Amygdala (tissue), 56 donors: Measurements from ENCODE around the gene CDC5L.

Experiments
- DNase-seq, 56 donors: peaks; one replicate each; lab custom pipeline; 2025; lab: John Stamatoyannopoulos, UW

Gene CDC5L

GRCh38 chr6:44472250-44472945, 84.9 kb downstream of the CDC5L start:
- DNase-seq = no peak

DNA sequence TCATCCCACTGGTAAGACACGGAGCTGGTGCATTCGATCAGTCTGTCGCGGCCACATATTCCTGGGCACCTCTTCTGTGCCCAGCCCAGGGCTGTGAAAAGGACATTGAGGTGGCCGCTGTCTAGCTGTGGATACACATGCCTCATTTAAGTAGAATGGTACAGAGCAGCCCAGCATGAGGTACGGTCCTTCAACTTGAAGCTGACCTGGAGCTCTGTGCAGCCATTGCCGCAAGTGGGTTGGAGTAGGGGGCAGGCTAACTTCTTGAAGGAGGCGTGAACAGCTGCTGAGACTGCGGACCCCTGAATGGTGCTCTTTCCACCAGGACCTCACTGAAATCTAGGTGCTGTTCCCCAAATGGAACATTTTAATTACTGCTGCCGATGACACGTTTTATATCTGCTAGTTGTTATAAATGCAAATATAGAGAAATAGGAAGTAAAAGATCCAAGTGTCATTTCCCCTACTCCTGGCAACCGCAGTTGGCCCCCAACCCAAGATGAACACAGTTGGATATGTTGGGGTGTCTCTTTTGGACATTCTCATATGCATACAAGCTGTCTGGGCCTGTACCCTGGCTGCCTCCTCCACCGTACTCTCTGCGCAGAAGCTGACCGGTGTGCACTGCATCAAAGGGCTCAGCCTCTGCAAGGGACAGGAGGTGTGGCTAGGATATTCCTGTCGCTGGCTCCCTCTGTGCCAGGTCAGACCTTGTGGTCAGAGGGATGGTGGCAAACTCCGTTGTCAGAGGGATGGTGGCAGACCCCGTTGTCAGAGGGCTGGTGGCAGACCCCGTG, 86.1 kb downstream of the CDC5L start:
- DNase-seq = no peak

DNA sequence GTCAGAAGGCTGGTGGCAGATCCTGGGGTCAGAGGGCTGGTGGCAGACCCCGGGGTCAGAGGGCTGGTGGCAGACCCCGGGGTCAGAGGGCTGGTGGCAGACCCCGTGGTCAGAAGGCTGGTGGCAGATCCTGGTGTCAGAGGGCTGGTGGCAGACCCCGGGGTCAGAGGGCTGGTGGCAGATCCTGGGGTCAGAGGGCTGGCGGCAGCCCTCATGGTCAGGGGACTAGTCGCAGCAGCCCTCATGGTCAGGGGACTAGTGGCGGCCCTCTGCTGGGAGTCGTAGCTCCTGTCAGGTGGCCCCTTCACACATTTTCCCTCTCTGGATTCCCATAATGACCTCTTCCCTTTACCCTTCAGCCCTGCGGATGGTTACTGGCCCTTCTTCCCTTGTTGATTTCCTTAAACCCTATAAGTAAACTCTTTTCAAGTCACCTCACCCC, 86.7 kb downstream of the CDC5L start:
- no peak for DNase-seq

DNA sequence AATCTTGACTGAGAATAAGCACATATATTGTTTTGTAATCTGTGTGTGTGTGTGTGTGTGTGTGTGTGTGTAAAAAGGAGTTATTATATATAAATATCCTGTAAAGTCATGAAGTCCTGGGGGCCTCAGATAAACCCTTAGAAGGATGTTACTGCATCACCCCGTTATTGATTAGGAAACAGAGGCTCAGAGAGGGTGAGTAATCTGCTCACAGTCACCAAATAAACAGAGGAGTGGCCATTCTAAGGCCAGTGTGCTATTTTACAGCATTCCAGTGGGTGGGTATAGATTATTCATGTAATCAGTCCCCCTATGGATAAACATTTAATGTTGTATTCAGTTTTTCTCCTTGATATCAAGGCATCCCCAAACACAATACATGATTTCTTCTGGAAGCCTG, 87.1 kb downstream of the CDC5L start:
- no peak for DNase-seq

DNA sequence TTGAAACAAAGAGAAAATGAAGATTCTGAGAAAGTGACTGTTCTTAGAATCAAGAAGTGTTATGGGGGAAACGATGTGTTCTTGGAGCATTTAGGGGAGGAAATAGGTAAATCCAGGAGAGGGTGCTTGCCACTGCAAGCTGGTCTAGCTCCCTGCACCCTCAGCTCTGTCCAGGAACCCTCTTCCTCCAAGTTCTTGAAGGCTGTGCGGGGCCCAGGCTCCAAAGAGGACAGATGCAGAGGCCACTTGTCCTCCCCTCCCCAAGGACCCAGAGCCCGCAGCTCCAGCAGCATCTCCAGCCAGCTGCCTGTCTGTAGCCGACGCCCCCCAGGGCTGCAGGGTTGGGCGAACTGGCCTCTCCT, 87.9 kb downstream of the CDC5L start:
- no peak for DNase-seq

GRCh38 chr6:44475779-44476434, 88.4 kb downstream of the CDC5L start:
- peak in 54 of 56 donors; percentile 15 to 83 (median 60) for DNase-seq

DNA sequence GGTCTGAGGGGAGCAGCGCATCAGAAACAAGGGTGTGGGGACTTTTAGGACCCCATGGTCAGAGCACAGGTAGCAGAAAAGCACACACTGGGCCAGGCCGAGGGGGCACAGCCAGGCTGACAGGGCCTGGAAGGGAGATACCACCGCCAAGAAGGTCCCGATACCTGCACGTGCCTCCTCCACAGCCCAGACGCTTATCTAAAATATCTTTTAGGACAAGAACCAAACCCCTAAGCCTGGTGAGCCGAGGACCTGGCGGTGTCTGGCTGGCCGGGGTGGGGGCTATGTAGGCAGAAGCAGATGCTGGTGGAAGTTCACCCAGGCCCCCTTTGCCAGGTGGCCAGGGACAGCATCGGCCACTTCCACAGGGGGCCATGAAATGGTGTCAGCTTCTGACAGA, 89.3 kb downstream of the CDC5L start:
- no peak for DNase-seq

GRCh38 chr6:44477293-44477894, 89.9 kb downstream of the CDC5L start:
- no peak for DNase-seq

- DNase-seq = no peak
Measured at GRCh38 chr6:44478158-44478557, 90.7 kb downstream of the CDC5L start.

DNA sequence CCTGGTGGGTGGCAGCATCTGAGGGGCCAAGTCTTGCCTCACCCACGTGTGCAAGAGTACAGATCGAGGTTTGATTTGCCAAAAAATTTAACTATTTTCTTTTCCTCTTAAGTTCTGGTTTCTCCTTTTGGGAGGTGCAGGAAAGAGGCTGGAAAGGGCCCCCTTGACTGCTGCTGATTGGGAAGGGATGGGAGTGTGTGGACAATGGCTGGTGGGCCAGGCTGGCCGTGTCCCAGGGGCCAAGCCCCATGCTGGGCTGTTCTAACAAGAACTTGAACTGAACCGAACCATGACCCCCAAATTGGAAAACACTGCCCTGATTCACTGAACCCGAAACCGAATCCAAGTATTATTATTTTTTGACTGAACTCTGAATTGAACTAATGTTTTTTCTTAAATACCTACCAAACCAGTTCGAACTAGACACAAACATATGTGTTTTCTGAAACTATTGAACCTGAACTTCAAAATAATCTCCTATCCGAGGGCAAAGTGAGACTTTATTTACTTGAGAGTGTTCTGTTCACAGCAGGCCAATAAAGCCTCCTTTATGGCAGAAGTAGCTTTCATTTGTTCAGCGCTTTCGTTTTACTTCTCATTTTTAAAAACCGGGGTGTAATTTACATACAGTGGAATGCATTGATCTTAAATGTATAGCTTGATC, 91.2 kb downstream of the CDC5L start:
- DNase-seq = no peak

- DNase-seq = peak in 24 of 56 donors; percentile 9 to 74 (median 42)
Measured at GRCh38 chr6:44480097-44480541, 92.6 kb downstream of the CDC5L start.

DNA sequence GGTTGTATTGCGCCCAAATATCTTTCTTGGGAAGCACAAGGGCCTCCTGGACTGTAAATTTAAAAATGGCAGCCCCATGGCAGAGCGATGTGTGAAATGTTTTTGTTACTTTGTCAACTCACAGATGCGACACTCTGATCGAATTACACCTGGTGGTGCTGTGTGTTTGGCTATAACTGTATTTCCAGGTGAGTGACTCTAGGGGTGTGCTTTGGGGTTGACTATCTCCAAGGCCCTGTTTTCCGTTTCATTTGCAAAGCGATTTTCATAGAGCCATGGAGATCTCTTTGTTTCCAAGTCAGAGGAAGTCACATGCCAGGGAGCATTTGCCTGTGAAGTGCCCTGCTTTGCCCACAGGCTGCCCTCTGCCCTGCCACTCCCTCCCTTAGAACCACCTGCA, 93.5 kb downstream of the CDC5L start:
- DNase-seq = no peak

DNA sequence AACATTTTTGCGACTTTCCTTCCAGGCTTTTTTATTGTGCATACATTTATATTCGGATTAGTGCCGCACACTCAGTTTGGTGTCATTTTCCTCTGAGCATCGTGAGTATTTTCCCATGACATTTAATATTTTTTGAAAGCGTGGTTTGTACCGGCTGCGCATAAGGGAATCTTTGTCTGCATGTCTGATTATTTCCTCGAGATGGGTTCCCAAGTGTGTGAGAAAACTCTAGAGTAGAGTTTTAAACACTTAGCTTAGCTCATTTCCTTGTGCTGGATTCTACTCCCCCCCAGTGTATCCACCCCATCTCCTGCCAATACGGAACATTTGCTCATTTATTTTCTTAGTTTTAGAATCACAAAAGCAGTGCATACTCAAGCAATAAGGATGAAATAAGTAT, 94.3 kb downstream of the CDC5L start:
- DNase-seq = no peak

- no peak for DNase-seq
Measured at GRCh38 chr6:44485601-44486401, 98.3 kb downstream of the CDC5L start.

GRCh38 chr6:44487002-44487401, 99.5 kb downstream of the CDC5L start:
- no peak for DNase-seq

DNA sequence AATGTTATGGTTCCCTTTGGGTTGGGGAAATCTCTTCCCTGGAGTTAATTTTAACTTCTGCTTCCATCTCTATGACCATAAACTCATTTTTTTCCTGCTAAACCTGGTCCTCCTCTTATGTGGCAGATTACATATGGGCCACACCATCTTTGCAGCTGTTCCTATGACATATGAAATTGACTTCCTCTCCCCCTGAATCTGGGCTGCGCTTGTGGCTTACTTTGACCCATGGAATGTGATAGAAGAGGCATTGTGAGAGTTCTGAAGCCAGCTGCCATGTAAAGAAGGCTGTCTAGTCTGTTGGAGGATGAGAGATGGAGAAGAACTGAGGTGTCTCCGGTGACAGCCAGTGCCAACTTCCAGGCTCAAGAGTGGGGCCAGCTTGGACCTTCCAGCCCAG, 100.1 kb downstream of the CDC5L start:
- DNase-seq = no peak

DNA sequence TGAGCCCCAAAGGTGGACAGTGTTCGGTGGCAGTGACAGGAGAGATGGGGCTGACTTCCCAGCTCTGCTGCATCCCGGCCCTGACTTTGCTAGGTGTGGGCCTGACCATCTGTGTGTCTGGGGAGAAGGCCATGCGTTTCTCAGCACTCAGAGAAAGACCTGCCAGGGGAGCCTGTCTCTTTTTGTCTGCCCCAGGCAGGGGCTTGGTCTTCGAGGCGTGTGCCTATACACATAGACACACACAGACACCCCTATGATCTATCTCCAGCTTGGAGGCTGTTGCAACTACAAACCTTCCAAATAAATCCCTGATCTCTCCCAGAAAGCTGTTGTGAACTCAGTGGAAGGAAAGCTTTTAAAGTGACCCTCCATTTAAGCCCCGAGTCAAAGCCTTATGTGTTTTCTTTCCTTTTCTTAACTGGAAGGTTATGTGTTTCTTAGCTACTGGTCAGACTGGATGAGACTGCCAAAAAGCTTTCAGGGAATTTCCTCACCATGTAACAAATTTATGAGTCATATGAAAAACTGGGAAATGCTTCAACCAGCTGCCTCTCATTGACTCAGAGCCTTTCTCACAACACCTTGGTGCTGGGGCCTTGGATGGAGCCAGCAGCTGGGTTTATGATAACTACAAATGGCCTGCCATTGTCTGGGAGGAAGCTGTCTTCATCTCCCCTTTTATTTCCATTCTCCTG, 102.6 kb downstream of the CDC5L start:
- DNase-seq = peak in 1 of 56 donors; percentile 10

DNA sequence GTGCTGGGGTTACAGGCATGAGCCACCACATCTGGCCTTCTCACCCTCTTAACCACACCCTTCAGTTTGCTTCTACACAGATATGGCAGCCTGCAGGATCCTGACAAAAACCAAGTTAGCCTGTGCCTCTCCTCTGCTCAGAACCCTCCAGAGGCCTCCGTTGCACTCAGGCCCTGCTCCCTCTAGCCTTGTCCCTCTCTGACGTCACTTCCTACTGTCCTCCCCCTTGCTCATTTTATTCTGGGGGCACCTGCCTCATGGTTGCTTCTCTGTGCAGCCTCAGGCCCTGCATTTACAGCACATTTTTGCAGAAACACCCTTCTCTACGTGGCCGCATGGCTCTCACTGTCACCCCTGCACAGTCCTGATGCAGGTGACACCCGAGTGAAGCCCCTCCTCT, 105.6 kb downstream of the CDC5L start:
- no peak for DNase-seq

DNA sequence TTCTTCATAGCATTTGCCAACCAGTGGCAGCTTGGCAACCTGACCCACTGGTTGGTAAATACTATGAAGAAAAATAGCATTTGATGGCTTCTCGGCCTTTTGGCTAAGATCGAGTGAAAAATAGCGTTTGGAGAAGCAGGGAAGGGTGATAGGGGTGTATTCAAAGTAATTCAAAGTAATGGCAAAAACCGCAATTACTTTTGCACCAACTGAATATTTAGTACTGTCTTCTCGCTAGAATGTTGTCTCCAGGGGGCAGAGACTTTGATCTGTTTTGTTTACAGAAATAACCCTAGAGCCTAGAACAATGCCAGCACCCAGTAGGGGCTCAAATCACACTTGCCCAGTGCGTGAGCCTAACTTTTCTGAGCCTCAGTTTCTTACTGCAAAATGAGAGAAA, 106.1 kb downstream of the CDC5L start:
- DNase-seq = no peak
